AG04449 (cell line): ENCODE results near the gene SLC4A9.

Source experiments
- CTCF ChIA-PET: fragments of 350-600 bp; formaldehyde crosslinking; extraction: SDS; loops from one replicate; lab custom pipeline; 2021; ENCODE audit warnings: antibody characterized with exemption; lab: Yijun Ruan, JAX
- POLR2A ChIA-PET: fragments of 400-600, 350-600 bp; formaldehyde crosslinking; extraction: SDS; loops from one replicate; lab custom pipeline; 2020; ENCODE audit warnings: antibody characterized with exemption, inconsistent platforms; lab: Yijun Ruan, JAX
- DNase-seq: peaks from one replicate; pipeline ENCODE4 v3.0.0-alpha.2; 2010; ENCODE audit warnings: low read depth, low spot score
- H3K4me3 ChIP-seq: 2 replicates; pipeline ENCODE4 v1.5.1; 2011; ENCODE audit warnings: low read depth, mild to moderate bottlenecking, control low read depth, low read length
- CTCF ChIP-seq: IDR thresholded peaks from one replicate; pipeline ENCODE4 v1.5.1; 2011; ENCODE audit warnings: mild to moderate bottlenecking, moderate library complexity, low read length, control low read depth, inconsistent platforms; ENCODE audit not compliant: insufficient read depth; ENCODE audit errors: missing control alignments

The SLC4A9 gene

GRCh38 chr5:140317859-140318258, 42.1 kb upstream of the SLC4A9 start:
- POLR2A ChIA-PET, result interaction anchor here (0.9 to 1.4 kb wide), 2 partner anchors 29 to 73 kb away, joined by 4 to 6 read pairs; partner anchors contain the start of gene HBEGF
- no peak for DNase-seq
- H3K4me3 ChIP-seq, result no peak overlapping the region
- CTCF ChIA-PET, result interaction anchor here (0.7 to 2.3 kb wide), 8 partner anchors 13 to 75 kb away, joined by 3 to 20 read pairs (median 4); partner anchors contain the start of genes HBEGF and PFDN1
- no peak for TF ChIP-seq CTCF

GRCh38 chr5:140318792-140319191, 41.2 kb upstream of the SLC4A9 start:
- TF ChIP-seq CTCF, result no peak
- no peak overlapping the region for H3K4me3 ChIP-seq
- no peak for DNase-seq
- CTCF ChIA-PET, result interaction anchor here (0.7 to 2.1 kb wide), 2 partner anchors 74 to 76 kb away, joined by 3 to 10 read pairs; no protein-coding TSS in a partner anchor
- POLR2A ChIA-PET, result no interaction called here

- POLR2A ChIA-PET, result interaction anchor here (1.7 kb wide), 1 partner anchor 27 kb away, joined by 6 read pairs; the partner anchor contains the start of gene HBEGF
- TF ChIP-seq CTCF, result no peak
- no peak overlapping the region for H3K4me3 ChIP-seq
- no peak for DNase-seq
- CTCF ChIA-PET, result interaction anchor here (1.8 to 1.9 kb wide), 2 partner anchors 9 to 75 kb away, joined by 3 to 11 read pairs; no protein-coding TSS in a partner anchor
These were observed 40.2 kb upstream of the SLC4A9 start for GRCh38 chr5:140319833-140320232.

- POLR2A ChIA-PET, result interaction anchor here (1.5 to 2.0 kb wide), 2 partner anchors 10 to 22 kb away, joined by 3 to 9 read pairs; no protein-coding TSS in a partner anchor
- CTCF ChIA-PET, result interaction anchor here (1.4 kb wide), 2 partner anchors 29 to 31 kb away, joined by 3 to 6 read pairs; no protein-coding TSS in a partner anchor
- no peak for TF ChIP-seq CTCF
- DNase-seq, result no peak
- no peak overlapping the region for H3K4me3 ChIP-seq
These were observed 38.2 kb upstream of the SLC4A9 start for GRCh38 chr5:140321796-140322195.

- TF ChIP-seq CTCF, result no peak
- ChIA-PET CTCF (interaction anchor here (0.7 to 3.3 kb wide), 8 partner anchors 9 to 82 kb away, joined by 3 to 23 read pairs (median 4); partner anchors contain the start of gene HBEGF), POLR2A (interaction anchor here (0.6 to 2.0 kb wide), 9 partner anchors 11 to 99 kb away, joined by 3 to 20 read pairs (median 4); partner anchors contain the start of genes HBEGF and PFDN1)
- H3K4me3 ChIP-seq, result peak overlapping the region; percentile 21
- DNase-seq, result peak; percentile 89
These were observed 37.0 kb upstream of the SLC4A9 start for GRCh38 chr5:140322751-140323731.
